KMS-11 (cell line): Measurements from ENCODE around the gene HDAC4.

Source experiments
- H2AFZ ChIP-seq: fragments of 200-600 bp; sonication (generic); 2 replicates; pipeline ENCODE4 v1.6.1; 2016; ENCODE audit warnings: antibody characterized with exemption, mixed run types, low read depth
- H3K27ac ChIP-seq: fragments of 200-600 bp; sonication (generic); 2 replicates; pipeline ENCODE4 v1.6.1; 2016; ENCODE audit warnings: mild to moderate bottlenecking, mixed run types
- H3K27me3 ChIP-seq: fragments of 200-600 bp; sonication (generic); 2 replicates; pipeline ENCODE4 v1.6.1; 2017; ENCODE audit warnings: mild to moderate bottlenecking, low read depth, mixed run types, moderate library complexity; ENCODE audit not compliant: insufficient read depth
- H3K36me3 ChIP-seq: fragments of 200-600 bp; sonication (generic); 2 replicates; pipeline ENCODE4 v1.6.1; 2017; ENCODE audit warnings: mild to moderate bottlenecking, mixed run types; ENCODE audit not compliant: insufficient read depth
- H3K4me1 ChIP-seq: fragments of 200-600 bp; sonication (generic); 2 replicates; pipeline ENCODE4 v1.6.1; 2016; ENCODE audit warnings: mild to moderate bottlenecking, low read depth, mixed run types; ENCODE audit not compliant: poor library complexity, severe bottlenecking
- H3K4me2 ChIP-seq: fragments of 200-600 bp; sonication (generic); 2 replicates; pipeline ENCODE4 v1.7.0; 2016; ENCODE audit warnings: mild to moderate bottlenecking, mixed run types
- H3K4me3 ChIP-seq: fragments of 200-600 bp; sonication (generic); IDR thresholded peaks from 2 replicates; pipeline ENCODE4 v1.6.1; 2017; ENCODE audit warnings: low read depth, low read length, mixed read lengths; ENCODE audit not compliant: insufficient read depth
- H3K79me2 ChIP-seq: fragments of 200-600 bp; sonication (generic); 2 replicates; pipeline ENCODE4 v1.6.1; 2016; ENCODE audit warnings: low read depth, mixed run types; ENCODE audit not compliant: insufficient read depth
- H3K9ac ChIP-seq: fragments of 200-600 bp; sonication (generic); 2 replicates; pipeline ENCODE4 v1.6.1; 2016; ENCODE audit warnings: mild to moderate bottlenecking, mixed run types
- H4K20me1 ChIP-seq: fragments of 200-600 bp; sonication (generic); 2 replicates; pipeline ENCODE4 v1.6.1; 2016; ENCODE audit warnings: mild to moderate bottlenecking, mixed run types; ENCODE audit not compliant: insufficient read depth
- CTCF ChIP-seq: fragments of 200-600 bp; sonication (generic); conservative IDR thresholded peaks from 2 replicates; pipeline ENCODE4 v1.6.1; 2017; ENCODE audit warnings: low read depth, mild to moderate bottlenecking, antibody characterized with exemption, low read length, moderate library complexity, mixed read lengths

HDAC4 gene

GRCh38 chr2:239184968-239185903, 215.6 kb downstream of the HDAC4 start:
- Histone ChIP-seq H3K27me3 (no peaks in the 10 kb centered on the region), H4K20me1 (no peaks in the 10 kb centered on the region), H3K4me3 (no peak overlapping the region), H3K27ac (no peak overlapping the region), H3K4me2 (no peak overlapping the region), H3K79me2 (no peaks in the 10 kb centered on the region), H3K9ac (no peak overlapping the region), H3K36me3 (no peaks in the 10 kb centered on the region), H2AFZ (no peak overlapping the region), H3K4me1 (no peaks in the 10 kb centered on the region)
- no peak for TF ChIP-seq CTCF

- no peak overlapping the region for H3K27ac ChIP-seq
- TF ChIP-seq CTCF = no peak
- no peaks in the 10 kb centered on the region for H3K79me2 ChIP-seq
- no peaks in the 10 kb centered on the region for H4K20me1 ChIP-seq
- H3K4me2 ChIP-seq = no peak overlapping the region
- no peak overlapping the region for H2AFZ ChIP-seq
- no peak overlapping the region for H3K4me3 ChIP-seq
- no peaks in the 10 kb centered on the region for H3K36me3 ChIP-seq
- no peak overlapping the region for H3K9ac ChIP-seq
- H3K4me1 ChIP-seq = no peaks in the 10 kb centered on the region
- H3K27me3 ChIP-seq = no peaks in the 10 kb centered on the region
These were observed 216.6 kb downstream of the HDAC4 start for GRCh38 chr2:239184179-239184578.

- Histone ChIP-seq H2AFZ (no peak overlapping the region), H4K20me1 (no peaks in the 10 kb centered on the region), H3K27me3 (no peaks in the 10 kb centered on the region), H3K27ac (no peak overlapping the region), H3K4me1 (no peaks in the 10 kb centered on the region), H3K36me3 (no peaks in the 10 kb centered on the region), H3K4me3 (no peak overlapping the region), H3K9ac (no peak overlapping the region), H3K79me2 (no peaks in the 10 kb centered on the region), H3K4me2 (no peak overlapping the region)
- TF ChIP-seq CTCF = no peak
These were observed 217.6 kb downstream of the HDAC4 start for GRCh38 chr2:239182981-239183791.

GRCh38 chr2:239181903-239182581, 218.8 kb downstream of the HDAC4 start:
- Histone ChIP-seq H3K36me3 (no peaks in the 10 kb centered on the region), H3K4me2 (no peak overlapping the region), H3K27ac (no peak overlapping the region), H2AFZ (no peak overlapping the region), H4K20me1 (no peaks in the 10 kb centered on the region), H3K9ac (no peak overlapping the region), H3K79me2 (no peaks in the 10 kb centered on the region), H3K4me3 (no peak overlapping the region), H3K27me3 (no peaks in the 10 kb centered on the region), H3K4me1 (no peaks in the 10 kb centered on the region)
- TF ChIP-seq CTCF = no peak
